HepG2 (cell line): ENCODE measurements around the gene FGFBP1. TPM values are rescaled to one million over a fixed set of nuclear protein-coding genes. Genes with fewer than 3 reads are reported as not detected.

Experiments used
- ATAC-seq: fragments of 200-7000 bp; cut with Tn5 transposase; 3 replicates; pipeline ENCODE4 v1.9.1; 2020; ENCODE audit warnings: mild to moderate bottlenecking, moderate library complexity
- BruUV-seq: library from RNA; stranded (reverse); fragments of 400-500 nt; replicated peaks from 2 replicates; lab custom pipeline; 2021; lab: Mats Ljungman, UMichigan
- CTCF ChIA-PET: fragments of 300-600 bp; formaldehyde crosslinking; extraction: SDS; loops from one replicate; lab custom pipeline; 2021; ENCODE audit warnings: low total read pairs, inconsistent platforms, low intra/inter-chr PET ratio; lab: Yijun Ruan, JAX
- POLR2A ChIA-PET: fragments of 350-600 bp; sonication (Branson Sonifier 250); formaldehyde crosslinking; loops from one replicate; lab custom pipeline; 2020; ENCODE audit warnings: antibody characterized with exemption, inconsistent platforms; lab: Yijun Ruan, JAX
- DNase-seq: peaks from one replicate; pipeline ENCODE4 v3.0.0-alpha.2; 2015; ENCODE audit warnings: low spot score
- FAIRE-seq: peaks from 3 replicates; lab custom pipeline; 2011; peaks lifted over from hg19 to GRCh38; lab: Jason Lieb, UNC
- H2AFZ ChIP-seq: one replicate; pipeline ENCODE4 v1.6.1; 2011; ENCODE audit warnings: low read length, inconsistent platforms
- H3K27ac ChIP-seq: fragments of 300-600 bp; 3 replicates; pipeline ENCODE4 v1.8.0; 2011; ENCODE audit warnings: mixed run types, mild to moderate bottlenecking, mixed read lengths, low read length, inconsistent platforms; ENCODE audit not compliant: insufficient read depth; ENCODE audit errors: extremely low read length
- H3K27me3 ChIP-seq, 2 experiments: fragments of 200-600 bp in 1 of 2; 2 replicates in 1 of 2; 3 replicates in 1 of 2; pipeline versions ENCODE4 v1.6.0 to v1.8.0; 2011; ENCODE audit warnings: low read length in 2 of 2, mild to moderate bottlenecking in 2 of 2, moderate library complexity in 2 of 2, inconsistent platforms in 1 of 2; ENCODE audit not compliant: insufficient read depth in 2 of 2, control insufficient read depth in 1 of 2
- H3K36me3 ChIP-seq, 2 experiments: fragments of 200-600 bp in 1 of 2; replicated peaks in 1 of 2; 2 replicates in 1 of 2; 3 replicates in 1 of 2; pipeline versions ENCODE4 v1.5.1 to v1.8.0; 2011; ENCODE audit warnings: low read length in 2 of 2, inconsistent platforms in 1 of 2; ENCODE audit not compliant: insufficient read depth in 2 of 2, control insufficient read depth in 1 of 2
- H3K4me1 ChIP-seq: 2 replicates; pipeline ENCODE4 v1.5.1; 2012; ENCODE audit warnings: low read length, inconsistent platforms; ENCODE audit not compliant: insufficient read depth
- H3K4me2 ChIP-seq: 2 replicates; pipeline ENCODE4 v1.6.0; 2011; ENCODE audit warnings: low read depth, low read length, inconsistent platforms
- H3K4me3 ChIP-seq, 3 experiments: fragments of 200-600 bp in 1 of 3; sonication (generic), shearing (Covaris generic) in 1 of 3; replicated peaks in 1 of 3; 2 replicates each; pipeline ENCODE4 v1.5.1; 2011 to 2016; ENCODE audit warnings: low read length in 3 of 3, inconsistent platforms in 2 of 3, low read depth in 2 of 3, mild to moderate bottlenecking in 2 of 3, control low read depth in 1 of 3, mixed read lengths in 1 of 3; ENCODE audit not compliant: insufficient read depth in 1 of 3
- H3K79me2 ChIP-seq: one replicate; pipeline ENCODE4 v1.6.1; 2011; ENCODE audit warnings: low read length, inconsistent platforms; ENCODE audit not compliant: insufficient read depth
- H3K9ac ChIP-seq: 2 replicates; pipeline ENCODE4 v1.6.0; 2011; ENCODE audit warnings: mild to moderate bottlenecking, low read depth, low read length, inconsistent platforms; ENCODE audit not compliant: insufficient read depth
- H3K9me3 ChIP-seq: 2 replicates; pipeline ENCODE4 v1.5.1; 2012; ENCODE audit warnings: mild to moderate bottlenecking, low read length
- H4K20me1 ChIP-seq: 2 replicates; pipeline ENCODE4 v1.6.0; 2011; ENCODE audit warnings: inconsistent platforms, mild to moderate bottlenecking, low read length, moderate library complexity; ENCODE audit not compliant: insufficient read depth
- ARID2 ChIP-seq: sonication (generic); formaldehyde crosslinking; IDR thresholded peaks from 2 replicates; pipeline ENCODE4 v1.8.1; 2022; ENCODE audit warnings: mild to moderate bottlenecking, missing genetic modification reagents, borderline replicate concordance
- ARNT ChIP-seq: fragments of 450-650 bp; IDR thresholded peaks from 2 replicates; pipeline ENCODE4 v1.6.1; 2017
- DBP ChIP-seq: sonication (generic); formaldehyde crosslinking; IDR thresholded peaks from 2 replicates; pipeline ENCODE4 v1.4.0; 2020; ENCODE audit warnings: missing genetic modification reagents; ENCODE audit errors: not compliant biosample characterization
- HIVEP1 ChIP-seq: sonication (generic); formaldehyde crosslinking; IDR thresholded peaks from 2 replicates; pipeline ENCODE4 v1.4.0; 2020; ENCODE audit warnings: mild to moderate bottlenecking, missing genetic modification reagents
- LCORL ChIP-seq, 2 experiments: fragments of 450-650 bp in 1 of 2; sonication (generic) in 1 of 2; formaldehyde crosslinking in 1 of 2; IDR thresholded peaks; 2 replicates each; pipeline versions ENCODE4 v1.5.0 to v1.6.1; 2017 to 2020; ENCODE audit warnings: antibody characterized with exemption in 1 of 2, missing genetic modification reagents in 1 of 2
- MYC ChIP-seq: sonication (generic); formaldehyde crosslinking; IDR thresholded peaks from 2 replicates; pipeline ENCODE4 v1.9.0; 2021; ENCODE audit warnings: missing genetic modification reagents, borderline replicate concordance
- PHF20 ChIP-seq: sonication (generic); formaldehyde crosslinking; IDR thresholded peaks from 2 replicates; pipeline ENCODE4 v1.5.0; 2020; ENCODE audit warnings: mild to moderate bottlenecking, missing genetic modification reagents
- ZNF512 ChIP-seq: sonication (generic); formaldehyde crosslinking; IDR thresholded peaks from 2 replicates; pipeline ENCODE4 v1.4.0; 2020; ENCODE audit warnings: mild to moderate bottlenecking, missing genetic modification reagents
- ZNF616 ChIP-seq: sonication (generic); formaldehyde crosslinking; IDR thresholded peaks from 2 replicates; pipeline ENCODE4 v1.5.0; 2020; ENCODE audit warnings: low read depth, mild to moderate bottlenecking, missing genetic modification reagents
- ZNF83 ChIP-seq: sonication (generic); formaldehyde crosslinking; IDR thresholded peaks from 2 replicates; pipeline ENCODE4 v1.4.0; 2020; ENCODE audit warnings: missing genetic modification reagents, mild to moderate bottlenecking, borderline replicate concordance
- WGBS: methylation state at CpG from one replicate; pipeline ENCODE4 v1.1.6; 2017; ENCODE audit warnings: low lambda C conversion rate; 5-methylcytosine and 5-hydroxymethylcytosine counted together
- in situ Hi-C: cut with HindIII; loops from 2 replicates; pipeline ENCODE4 v1.10.0; 2017; ENCODE audit warnings: low pct_unique_long_range_greater_than_20kb; ENCODE audit not compliant: extremely low pct_ligation_motif_present
- intact Hi-C: fragments of 100-400 bp; cut with micrococcal nuclease; formaldehyde crosslinking; loops from one replicate; pipeline ENCODE4 v1.10.0; 2022; ENCODE audit not compliant: unreplicated experiment
- polyA plus RNA-seq, 8 experiments: library from polyadenylated mRNA; depleted of rRNA in 3 of 8; stranded (reverse) in 7 of 8; unstranded in 1 of 8; fragments of >200 nt; fragmentation: Illumina TruSeq in 4 of 8; extraction: Trizol in 4 of 8; gene quantifications; 2 replicates each; pipeline versions ENCODE4 v1.2.1 to v1.2.3, GENCODE V29; 2011 to 2016; ENCODE audit warnings: low read depth in 4 of 8, missing spikeins in 1 of 8, mixed read lengths in 1 of 8; ENCODE audit not compliant: insufficient read depth in 1 of 8
- total RNA-seq, 5 experiments: library from RNA; depleted of rRNA; stranded (reverse); fragments of >200 nt; fragmentation: Illumina TruSeq; extraction: Trizol; gene quantifications; 2 replicates each; pipeline ENCODE4 v1.2.3, GENCODE V29; 2016; ENCODE audit warnings: low read depth in 1 of 5
- TF ChIP-seq, protein P1 (sequence below): sonication (generic); formaldehyde crosslinking; IDR thresholded peaks from 2 replicates; pipeline ENCODE4 v1.4.0; 2020; ENCODE audit warnings: missing genetic modification reagents

FGFBP1 gene
- total and polyA plus RNA-seq, 2 of the 13 experiments (the other 11 are each of a cell fraction or from before 2014, with no cell fraction given): not detected

DNA sequence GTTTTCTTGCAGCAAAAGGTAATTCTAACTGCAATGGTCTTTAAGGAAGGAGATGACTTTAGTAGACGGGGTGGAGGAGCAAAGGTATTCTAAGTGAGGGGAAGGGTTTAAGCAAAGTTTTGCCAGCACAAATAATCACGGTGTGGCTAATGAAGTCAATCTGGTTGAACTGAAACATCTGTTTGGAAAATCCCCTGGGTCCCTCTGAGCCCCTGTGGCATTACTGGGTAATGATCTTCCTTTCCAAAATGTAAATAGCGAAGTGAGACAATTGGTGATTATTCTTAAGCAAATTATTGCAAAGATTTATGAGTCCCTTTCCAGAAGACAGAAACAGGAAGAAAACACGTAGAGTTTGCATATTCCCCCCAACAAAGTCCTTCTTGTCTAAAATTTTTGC, 47.2 kb downstream of the FGFBP1 start:
- FAIRE-seq (no peak), DNase-seq (no peak), ATAC-seq (no peak)
- no peak for TF ChIP-seq ZNF83 (CRISPR knock-in tag)
- no peak overlapping the region for H3K27ac ChIP-seq
- H3K9ac ChIP-seq: no peak overlapping the region
- no TSS peak for BruUV-seq
- H3K9me3 ChIP-seq: no peaks in the 10 kb centered on the region
- H3K4me1 ChIP-seq: no peaks in the 10 kb centered on the region
- intact Hi-C loops (no loop called here), in situ Hi-C loops (no loop called here)
- WGBS: 2% methylated on average over 4 of the region's 4 CpGs
- H2AFZ ChIP-seq: no peak overlapping the region
- no peaks in the 10 kb centered on the region for H3K27me3 ChIP-seq
- no peak overlapping the region for H3K4me3 ChIP-seq
- no peaks in the 10 kb centered on the region for H3K36me3 ChIP-seq
- no peaks in the 10 kb centered on the region for H4K20me1 ChIP-seq
- no peaks in the 10 kb centered on the region for H3K79me2 ChIP-seq
- ChIA-PET CTCF (no interaction called here), POLR2A (no interaction called here)
- no peak overlapping the region for H3K4me2 ChIP-seq

DNA sequence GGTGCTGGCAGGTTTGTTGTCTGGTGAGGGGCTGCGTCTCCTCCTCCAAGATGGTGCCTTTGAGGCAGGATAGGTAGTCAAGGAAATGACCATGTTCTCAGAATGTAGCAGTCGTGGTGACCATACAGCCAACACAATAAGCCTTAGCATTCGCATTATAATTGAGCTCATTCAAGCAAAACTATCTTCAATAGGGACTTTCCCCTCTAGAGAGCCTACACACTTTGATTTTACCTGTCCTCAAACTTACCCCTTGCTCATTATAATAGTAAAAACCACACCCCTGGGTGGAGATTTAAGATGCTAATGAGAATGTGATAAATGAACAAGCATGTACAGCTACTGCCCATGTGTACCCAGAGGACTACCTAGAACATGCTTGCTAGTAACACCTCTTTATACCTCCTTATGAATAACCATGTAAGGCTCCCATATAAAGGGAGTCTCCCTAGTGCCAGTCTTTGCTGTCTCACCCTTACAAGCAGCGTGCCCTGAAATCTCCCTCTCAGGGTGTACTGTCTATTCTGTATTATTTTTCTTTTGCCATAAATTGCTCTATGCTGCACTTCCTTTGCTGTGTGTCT, 48.2 kb downstream of the FGFBP1 start:
- no peak for FAIRE-seq
- CTCF ChIA-PET: no interaction called here
- intact Hi-C loops: no loop called here

More for the DNA sequence above, 48.2 kb downstream of the FGFBP1 start:
- Histone ChIP-seq H3K4me1 (no peaks in the 10 kb centered on the region), H3K27me3 (no peaks in the 10 kb centered on the region), H3K4me2 (no peak overlapping the region), H4K20me1 (no peaks in the 10 kb centered on the region), H3K9ac (no peak overlapping the region), H2AFZ (no peak overlapping the region), H3K9me3 (no peaks in the 10 kb centered on the region), H3K4me3 (no peak overlapping the region), H3K79me2 (no peaks in the 10 kb centered on the region), H3K27ac (no peak overlapping the region), H3K36me3 (no peaks in the 10 kb centered on the region)
- POLR2A ChIA-PET: no interaction called here
- DNase-seq (no peak), ATAC-seq (no peak)
- in situ Hi-C loops: no loop called here
- TF ChIP-seq PHF20 (CRISPR knock-in tag): no peak
- no peak for TF ChIP-seq MYC (CRISPR knock-in tag)
- no peak for TF ChIP-seq HIVEP1 (CRISPR knock-in tag)
- no peak for TF ChIP-seq DBP (CRISPR knock-in tag)
- TF ChIP-seq ZNF512 (CRISPR knock-in tag): no peak
- no peak for TF ChIP-seq LCORL (IDR thresholded peaks at IDR 0.05)
- no peak for TF ChIP-seq LCORL (CRISPR knock-in tag; IDR thresholded peaks at IDR 0.05)
- TF ChIP-seq ZNF616: no peak
- TF ChIP-seq, protein P1, sequence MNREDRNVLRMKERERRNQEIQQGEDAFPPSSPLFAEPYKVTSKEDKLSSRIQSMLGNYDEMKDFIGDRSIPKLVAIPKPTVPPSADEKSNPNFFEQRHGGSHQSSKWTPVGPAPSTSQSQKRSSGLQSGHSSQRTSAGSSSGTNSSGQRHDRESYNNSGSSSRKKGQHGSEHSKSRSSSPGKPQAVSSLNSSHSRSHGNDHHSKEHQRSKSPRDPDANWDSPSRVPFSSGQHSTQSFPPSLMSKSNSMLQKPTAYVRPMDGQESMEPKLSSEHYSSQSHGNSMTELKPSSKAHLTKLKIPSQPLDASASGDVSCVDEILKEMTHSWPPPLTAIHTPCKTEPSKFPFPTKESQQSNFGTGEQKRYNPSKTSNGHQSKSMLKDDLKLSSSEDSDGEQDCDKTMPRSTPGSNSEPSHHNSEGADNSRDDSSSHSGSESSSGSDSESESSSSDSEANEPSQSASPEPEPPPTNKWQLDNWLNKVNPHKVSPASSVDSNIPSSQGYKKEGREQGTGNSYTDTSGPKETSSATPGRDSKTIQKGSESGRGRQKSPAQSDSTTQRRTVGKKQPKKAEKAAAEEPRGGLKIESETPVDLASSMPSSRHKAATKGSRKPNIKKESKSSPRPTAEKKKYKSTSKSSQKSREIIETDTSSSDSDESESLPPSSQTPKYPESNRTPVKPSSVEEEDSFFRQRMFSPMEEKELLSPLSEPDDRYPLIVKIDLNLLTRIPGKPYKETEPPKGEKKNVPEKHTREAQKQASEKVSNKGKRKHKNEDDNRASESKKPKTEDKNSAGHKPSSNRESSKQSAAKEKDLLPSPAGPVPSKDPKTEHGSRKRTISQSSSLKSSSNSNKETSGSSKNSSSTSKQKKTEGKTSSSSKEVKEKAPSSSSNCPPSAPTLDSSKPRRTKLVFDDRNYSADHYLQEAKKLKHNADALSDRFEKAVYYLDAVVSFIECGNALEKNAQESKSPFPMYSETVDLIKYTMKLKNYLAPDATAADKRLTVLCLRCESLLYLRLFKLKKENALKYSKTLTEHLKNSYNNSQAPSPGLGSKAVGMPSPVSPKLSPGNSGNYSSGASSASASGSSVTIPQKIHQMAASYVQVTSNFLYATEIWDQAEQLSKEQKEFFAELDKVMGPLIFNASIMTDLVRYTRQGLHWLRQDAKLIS (CRISPR knock-in tag): no peak
- TF ChIP-seq ARNT: no peak
- no peak for TF ChIP-seq ARID2 (CRISPR knock-in tag)
- 10% methylated on average over 4 of the region's 4 CpGs for WGBS
- no TSS peak for BruUV-seq
